GM21737 (cell line): ENCODE measurements around the gene HMG20A.
"Not testable (repeated sequence)": the region's sequence is repeated elsewhere in the genome, so short reads cannot be mapped to it uniquely, and the experiment has no call there.

Experiments used
- ATAC-seq: cut with Tn5 transposase; IDR thresholded peaks from one replicate; pipeline ENCODE4 v1.9.1; 2021; ENCODE audit warnings: mild to moderate bottlenecking, moderate library complexity; ENCODE audit not compliant: unreplicated experiment

The HMG20A gene

DNA sequence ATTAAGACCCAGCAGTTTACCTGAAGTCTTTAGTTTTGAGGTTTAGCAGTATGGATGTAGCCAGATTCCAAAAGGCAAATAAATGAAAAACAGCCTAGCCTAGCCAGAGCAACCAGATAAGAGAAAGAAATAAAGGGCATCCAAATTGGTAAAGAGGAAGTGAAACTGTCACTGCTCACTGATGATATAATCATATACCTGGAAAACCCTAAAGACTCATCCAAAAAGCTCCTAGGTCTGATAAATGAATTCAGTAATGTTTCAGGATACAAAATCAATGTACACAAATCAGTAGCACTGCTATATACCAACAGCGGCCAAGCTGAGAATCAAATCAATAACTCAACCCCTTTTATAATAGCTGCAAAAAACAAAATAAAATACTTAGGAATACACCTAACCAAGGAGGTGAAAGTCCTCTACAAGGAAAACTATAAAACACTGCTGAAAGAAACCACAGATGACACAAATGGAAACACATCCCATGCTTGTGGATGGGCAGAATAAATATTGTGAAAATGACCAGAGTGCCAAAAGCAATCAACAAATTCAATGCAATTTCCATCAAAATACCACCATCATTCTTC lies 14.4 kb upstream of the HMG20A start:
- ATAC-seq = not testable (repeated sequence)

DNA sequence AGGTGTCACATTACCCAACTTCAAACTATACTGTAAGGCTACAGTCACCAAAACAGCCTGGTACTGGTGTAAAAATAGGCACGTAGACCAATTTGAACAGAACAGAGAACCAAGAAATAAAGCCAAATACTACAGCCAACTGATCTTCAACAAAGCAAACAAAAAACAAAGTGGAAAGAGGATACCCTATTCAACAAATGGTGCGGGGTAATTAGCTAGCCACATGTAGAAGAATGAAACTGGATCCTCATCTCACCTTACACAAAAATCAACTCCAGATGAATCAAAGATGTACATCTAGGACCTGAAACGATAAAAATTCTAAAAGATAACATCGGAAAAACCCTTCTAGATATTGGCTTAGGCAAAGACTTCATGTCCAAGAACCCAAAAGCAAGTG lies 13.8 kb upstream of the HMG20A start:
- ATAC-seq = no peak

DNA sequence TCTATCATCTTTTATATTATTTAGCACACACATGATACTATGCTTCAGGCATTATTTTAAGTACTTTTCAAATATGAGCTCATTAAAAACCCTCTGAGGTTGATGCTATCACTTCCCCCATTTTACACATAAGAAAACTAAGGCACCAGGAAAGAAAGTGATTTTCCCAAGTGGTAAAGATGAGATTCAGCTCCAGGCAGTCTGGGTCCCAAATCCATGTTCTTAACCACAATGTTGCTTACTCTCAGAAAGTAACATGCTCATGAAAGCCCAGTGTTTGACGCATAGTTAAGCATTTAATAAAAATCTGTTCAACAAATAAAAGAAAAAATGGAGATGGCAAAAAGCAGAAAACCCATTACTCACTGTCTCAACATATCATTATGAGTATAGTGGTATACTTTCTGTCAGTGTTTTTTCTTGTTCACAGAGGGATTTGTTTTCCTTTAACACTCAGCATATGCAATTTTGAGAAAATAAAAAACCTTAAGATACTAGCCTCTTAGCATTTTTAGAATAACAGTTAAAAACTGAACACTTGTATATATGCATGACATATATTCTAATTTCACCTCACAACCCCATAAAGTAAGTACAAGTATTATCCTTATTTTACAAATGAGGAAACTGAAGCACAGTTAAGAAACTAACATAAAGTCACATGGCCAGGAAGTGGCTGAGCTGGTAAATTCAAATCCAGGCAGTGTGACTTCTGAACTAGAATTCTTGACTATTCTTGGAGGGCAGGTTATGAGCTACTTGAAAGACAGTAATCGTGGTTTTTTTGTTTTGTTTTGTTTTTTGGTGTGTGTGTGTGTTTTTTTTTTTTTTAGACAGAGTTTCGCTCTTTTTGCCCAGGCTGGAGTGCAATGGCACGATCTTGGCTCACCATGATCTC lies 11.2 kb upstream of the HMG20A start:
- peak; percentile 56 for ATAC-seq

DNA sequence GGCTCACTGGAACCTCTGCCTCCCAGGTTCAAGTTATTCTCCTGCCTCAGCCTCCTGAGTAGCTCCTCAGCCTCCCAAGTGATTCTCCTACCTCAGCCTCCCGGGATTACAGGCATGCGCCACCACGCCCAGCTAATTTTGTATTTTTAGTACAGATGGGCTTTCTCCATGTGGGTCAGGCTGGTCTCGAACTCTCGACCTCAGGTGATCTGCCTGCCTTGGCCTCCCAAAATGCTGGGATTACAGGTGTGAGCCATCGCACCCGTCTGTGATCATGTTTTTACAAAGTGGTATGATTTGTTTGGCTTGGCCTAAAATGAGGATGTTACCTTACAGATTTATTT lies 10.6 kb upstream of the HMG20A start:
- ATAC-seq = not testable (repeated sequence)

DNA sequence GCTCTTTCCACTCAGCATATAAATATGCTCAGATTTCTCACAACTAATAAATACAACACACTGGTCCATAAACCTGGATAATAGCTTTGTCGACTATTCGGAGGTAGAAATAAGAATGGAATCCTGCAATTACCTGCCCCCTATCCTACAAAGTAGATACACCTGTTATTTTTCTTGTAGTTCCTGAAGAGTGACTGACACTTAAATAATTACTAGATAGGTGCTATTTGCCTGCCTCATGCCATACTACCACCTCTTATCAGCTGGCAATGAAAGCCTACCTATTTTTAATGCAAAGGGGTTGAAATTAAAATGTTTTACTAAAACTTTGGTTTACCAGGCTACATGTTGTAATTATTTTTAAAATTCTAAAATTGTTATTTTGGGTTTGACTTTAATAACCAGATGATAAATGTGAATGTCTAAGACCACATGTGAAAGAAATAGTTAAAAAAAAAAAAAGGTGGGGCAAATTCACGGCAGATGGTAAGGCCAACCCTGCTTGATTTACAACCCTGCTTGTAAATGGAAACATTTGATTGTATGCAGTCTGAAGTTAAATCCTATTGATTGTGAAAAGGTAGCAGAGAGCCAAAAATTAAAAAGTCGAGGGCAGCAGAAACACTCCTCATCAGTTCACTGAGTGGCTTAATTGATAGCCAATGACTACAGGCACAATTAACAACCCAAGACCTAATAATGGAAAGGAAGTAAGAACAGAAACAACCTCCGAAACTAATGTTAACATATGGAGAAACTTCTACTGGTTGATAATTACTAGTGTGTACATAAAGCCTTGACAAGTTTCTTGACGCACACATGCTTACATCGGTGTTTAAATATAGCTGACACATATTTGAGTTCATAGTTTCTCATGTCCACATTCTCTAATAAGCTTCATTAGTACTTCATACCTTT lies 9.7 kb upstream of the HMG20A start:
- ATAC-seq = no peak

DNA sequence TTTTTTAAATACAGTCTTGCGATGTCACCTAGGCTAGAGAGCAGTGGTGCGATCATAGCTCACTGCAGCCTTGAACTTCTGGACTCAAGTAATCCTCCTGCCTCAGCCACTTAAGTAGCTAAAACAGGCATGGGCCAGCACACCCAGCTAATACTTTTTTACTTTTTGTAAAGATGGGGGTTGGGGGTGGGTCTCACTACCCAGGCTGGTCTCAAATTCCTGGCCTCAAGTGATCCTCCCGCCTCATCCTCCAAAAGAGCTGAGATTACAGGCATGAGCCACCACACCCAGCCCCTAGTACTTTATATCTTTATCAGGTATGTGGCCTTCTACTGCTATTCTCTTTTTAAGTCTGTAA lies 9.1 kb upstream of the HMG20A start:
- no peak for ATAC-seq

DNA sequence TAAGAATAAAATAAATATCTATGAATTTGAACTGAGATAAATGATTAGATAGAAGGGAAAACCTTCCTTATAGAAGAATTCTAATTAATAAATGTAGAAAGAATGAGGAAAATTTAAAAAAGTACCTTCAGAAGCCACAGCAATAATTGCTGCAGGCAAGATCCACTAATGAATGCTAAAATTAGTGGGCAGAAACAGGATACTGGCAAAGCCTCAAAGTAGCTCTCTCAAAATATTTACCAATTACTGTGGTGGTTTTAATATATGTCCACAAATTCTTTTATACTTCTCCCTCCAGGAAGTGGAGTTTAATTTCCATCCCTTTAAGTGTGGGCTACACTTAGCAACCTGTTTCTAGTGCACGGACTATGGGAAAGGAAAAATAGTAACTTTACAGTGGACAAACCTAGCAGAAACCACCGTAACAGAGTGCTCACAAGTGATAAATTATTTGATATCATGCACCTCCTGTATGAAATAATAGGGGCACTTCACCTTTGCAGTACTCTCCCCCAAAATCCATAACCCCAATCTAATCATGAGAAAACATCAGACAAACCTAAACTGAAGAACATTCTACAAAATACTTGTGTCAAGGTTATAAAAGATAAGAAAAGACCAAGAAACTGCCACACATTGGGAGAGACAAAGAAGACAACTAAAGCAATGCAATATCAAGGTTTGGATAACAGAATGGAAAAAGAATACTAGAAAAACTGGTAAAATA lies 7.6 kb upstream of the HMG20A start:
- ATAC-seq = no peak

DNA sequence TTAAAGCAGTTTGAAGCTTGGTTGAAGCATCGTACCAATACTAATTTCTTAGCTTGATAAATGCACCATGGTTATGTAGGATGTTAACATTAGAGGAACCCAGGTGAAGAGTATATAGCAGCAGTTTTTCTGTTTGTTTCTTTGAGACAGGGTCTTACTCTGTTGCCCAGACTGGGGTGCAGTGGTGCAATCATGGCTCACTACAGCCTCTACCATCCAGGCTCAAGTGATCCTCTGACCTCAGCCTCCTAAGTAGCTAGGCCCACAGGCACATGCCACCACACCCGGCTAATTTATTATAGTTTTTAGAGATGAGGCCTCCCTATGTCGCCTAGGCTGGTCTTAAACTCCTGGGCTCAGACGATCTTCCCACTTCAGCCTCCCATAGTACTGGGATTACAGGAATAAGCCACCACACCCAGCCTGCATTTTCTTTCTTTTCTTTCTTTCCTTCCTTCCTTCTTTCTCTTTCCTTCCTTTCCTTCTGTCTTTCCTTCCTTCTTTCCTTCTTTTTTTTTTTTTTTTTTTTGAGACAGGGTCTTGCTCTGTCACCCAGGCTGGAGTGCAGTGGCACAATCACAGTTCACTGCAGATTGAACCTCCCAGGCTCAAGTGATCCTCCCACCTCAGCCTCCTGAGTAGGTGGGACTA lies 6.9 kb upstream of the HMG20A start:
- ATAC-seq = no peak

DNA sequence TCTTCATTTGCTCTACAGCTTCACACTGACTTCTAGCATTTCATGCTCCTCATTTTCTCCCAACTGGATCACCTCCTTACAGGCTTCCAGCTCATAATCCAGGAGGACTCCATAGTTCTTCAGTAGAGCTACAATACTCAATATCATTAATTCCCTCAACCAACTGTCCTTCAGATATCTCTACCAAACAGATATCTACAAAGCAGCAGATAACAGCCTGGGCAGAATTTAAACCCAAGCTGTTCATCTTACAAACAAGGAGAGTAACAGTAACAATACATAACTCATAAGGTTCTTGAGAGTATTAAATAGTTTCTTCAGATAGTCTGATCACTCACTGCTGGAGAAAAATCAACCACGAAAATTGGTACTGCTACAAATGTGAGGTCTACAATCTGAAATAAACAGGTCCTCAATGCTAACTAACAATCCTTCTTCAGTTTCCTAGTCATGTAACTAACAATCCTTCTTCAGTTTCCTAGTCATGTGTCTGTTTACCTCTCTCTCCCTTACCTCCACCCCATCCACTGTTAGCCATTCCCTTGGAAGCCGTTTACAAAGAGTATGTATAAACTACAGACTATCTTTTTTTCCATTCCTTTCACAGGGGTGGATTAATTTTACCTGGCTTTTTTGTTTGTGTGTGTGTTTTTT lies 5.8 kb upstream of the HMG20A start:
- no peak for ATAC-seq

DNA sequence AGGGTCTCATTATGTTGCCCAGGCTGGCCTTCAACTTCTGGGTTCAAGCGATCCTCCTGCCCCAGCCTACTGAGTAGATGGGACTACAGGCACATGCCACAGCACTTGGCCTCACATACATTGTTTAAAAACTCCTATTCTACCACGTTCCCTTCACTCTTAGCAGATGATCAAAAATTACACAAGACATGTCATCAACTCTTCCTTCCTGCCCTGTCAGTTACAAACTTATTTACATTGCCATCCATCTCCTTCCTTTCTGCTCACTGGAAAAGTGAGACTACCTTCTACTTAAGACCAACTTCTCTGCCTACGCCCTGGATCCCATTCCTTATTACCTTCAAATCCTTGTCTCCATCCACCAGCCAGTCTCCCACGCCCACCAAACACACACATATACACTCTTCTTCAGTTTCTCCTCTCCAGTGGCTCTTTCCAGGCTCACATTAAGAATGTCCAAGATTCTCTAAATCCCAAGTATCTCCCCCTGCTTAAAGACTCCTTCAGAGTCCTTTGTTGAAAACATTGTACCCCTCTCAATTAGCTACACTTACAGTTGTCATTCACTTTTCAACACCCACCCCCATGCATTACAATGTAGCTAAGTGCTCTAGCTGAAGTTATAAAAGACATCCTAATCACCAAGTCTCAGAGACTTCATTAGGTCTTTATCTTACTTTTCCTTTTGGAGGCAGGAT lies 5.1 kb upstream of the HMG20A start:
- ATAC-seq = no peak

DNA sequence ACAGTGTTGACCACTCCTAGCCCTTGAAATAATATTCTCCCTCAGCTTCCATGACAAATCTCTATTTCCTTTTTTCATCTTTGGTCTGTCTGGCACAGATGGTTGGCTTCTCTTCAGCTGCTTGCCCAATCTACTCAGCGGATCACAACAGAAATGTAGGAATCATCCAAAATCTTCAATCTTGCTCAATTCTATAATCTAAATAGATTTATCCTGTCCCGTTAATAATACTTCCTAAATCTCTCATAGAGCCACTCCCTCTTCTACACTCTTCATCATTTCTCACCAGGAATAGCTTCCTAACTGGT lies 4.6 kb upstream of the HMG20A start:
- no peak for ATAC-seq

DNA sequence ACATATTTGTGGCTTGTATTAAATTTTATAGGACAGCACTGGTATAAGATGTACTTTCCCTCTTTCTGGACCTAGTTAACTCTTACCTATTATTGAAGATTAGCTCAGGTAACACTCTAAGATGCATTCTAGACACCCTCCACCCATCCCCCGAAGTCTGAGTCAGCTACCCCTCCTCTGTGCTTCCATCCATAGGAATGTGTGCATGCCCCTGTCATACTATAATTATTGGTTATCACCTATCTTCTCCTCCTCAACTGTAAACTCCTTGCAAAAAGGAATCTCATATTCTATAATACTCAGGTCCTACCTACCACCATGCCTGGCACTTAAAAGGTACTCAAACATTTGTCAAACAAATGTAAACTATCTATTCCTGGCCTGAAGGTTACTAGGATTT lies 3.7 kb upstream of the HMG20A start:
- no peak for ATAC-seq

DNA sequence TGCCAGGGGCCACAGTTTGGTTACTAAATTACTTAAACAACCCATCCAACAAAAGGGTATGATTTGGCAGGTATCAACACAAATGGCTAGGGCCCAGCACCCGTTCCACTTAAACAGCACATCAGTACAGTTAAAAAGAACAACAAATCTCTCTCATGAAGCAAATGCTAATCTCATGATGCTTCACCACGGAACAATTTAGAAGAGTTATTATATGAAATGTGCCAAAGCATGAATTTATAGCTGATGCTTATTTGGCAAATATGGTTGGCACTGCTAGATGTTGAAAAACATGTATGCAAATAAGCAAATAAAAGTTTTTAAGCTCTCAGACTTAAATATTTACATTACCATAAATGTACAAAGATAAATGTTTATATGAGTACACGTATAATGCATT lies 3.1 kb upstream of the HMG20A start:
- no peak for ATAC-seq

DNA sequence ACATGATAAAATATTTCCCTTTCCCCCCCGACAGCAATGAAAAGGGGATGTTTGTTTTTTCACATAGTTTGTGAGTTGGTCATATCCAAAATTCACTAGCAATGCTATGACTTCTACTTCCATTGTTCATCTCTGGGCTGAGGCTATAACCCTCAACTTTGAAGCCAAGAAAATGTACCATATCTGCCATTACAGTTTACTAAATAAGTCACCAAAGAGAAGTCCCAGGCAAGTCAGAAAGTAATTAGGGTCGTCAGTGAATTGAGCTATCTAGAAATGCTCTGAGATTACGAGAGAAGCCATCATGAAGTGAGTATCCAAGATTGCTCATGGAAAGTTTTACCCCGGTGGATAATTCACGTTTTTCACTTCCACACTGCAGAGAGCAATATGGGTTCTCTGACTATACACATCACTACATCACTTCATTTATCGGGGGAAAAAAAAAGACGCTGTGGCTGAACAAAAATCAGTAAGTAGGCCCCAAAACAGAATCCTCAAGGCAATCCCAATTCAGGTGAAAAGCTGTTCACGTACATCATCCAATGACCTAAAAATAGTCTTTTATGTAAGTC lies 2.2 kb upstream of the HMG20A start:
- no peak for ATAC-seq

DNA sequence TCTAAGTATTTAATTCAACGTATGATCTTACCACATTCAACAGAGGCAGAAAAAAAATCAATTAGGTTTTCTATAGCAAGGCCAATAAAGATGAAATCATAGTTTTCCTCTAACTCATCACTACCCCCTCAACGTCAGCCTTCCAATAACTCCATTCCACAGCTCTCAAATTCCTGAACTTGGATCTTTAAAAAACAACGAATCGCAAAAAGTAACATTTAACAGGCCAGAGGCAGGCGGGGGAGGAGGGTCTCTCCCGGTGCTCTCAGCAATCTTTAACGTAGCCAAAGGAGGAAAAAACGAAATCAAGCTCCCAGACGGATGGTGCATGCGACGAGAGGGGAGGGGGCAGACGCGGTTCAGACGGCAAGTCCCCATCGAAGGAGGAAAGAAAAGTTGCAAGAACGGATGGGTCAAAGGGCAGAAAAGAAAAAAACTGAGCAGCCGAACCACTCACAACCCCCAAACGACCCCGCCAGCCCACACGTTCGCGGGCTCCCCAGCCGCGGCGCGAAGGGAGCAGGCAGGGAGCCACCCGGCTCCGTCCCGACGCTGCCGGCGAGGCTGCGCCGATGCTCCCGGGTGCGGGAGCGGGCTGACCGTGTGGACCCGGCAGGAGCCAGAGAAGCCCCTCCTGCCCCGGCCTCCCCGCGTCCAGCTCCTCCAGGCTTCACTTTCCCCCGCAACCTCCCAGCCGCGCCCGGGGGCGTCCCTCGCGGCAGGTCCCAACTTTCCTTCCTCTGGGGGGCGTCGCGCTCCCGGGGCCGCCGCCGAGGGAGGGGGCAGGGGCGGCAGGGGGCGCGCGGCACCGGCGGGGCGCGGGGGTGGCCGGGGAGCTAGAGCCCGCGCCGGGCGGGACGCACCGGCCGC lies 1.5 kb upstream of the HMG20A start:
- ATAC-seq = peak; percentile 30

DNA sequence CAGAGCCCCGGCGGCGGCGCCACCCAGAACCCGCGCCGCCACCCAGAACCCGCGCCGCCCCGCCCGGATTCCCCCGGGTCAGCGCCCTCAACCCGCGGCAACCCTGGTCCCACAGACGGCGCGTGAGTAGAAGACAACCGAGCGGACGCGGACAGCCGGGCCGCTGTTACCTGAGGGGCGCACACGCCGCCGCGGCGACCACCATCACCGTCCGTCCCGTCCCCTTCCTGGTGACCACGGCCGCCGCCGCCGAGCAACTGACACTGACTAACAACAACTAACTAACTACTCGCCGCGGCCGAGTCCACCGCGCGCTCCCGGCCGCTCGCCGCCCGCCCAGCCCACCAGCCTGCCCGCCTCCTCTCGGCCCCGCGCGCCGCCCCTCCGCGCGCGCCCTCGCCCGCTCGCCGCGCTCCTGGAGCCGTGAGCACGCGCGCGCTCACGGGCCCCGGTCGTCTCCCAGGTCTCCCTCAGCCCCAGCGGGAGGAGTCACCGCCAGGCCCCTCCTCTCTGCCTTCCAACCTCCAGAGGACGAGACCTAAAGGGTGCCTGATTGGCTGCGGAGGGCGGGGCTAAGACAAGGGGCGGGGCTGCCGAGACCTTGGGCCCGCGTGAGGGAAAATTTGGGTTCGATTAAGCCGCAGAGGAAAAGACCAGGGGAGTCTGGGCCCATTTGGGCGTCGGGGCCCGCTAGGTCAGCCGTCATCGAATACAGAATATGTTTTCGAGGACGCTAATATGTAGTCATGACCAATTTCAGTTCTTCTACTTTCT lies 665 bp upstream of the HMG20A start, which contains the start of gene PEAK1:
Gene PEAK1 (minus strand): TSS at position 269 of the 774 bp plus-strand sequence. CDS start 238,178 bp downstream, outside the sequence.
- ATAC-seq = peak; percentile 92

DNA sequence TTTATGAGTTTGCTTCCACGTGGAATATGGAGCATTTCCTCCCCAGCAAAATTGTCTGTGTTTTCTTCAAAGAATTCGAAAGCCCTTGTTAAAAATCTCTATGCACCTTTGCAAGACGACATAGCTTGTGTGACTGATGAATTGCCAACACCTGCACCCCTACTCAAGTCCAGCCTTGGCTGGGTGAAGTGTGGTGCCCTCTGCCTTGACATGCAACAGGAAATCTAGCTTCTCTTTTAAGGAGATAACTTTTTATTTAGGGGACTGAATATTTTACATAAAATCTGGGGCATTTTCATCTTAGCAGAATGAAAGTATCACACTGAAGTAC lies 647 bp downstream of the HMG20A start:
- ATAC-seq = no peak

DNA sequence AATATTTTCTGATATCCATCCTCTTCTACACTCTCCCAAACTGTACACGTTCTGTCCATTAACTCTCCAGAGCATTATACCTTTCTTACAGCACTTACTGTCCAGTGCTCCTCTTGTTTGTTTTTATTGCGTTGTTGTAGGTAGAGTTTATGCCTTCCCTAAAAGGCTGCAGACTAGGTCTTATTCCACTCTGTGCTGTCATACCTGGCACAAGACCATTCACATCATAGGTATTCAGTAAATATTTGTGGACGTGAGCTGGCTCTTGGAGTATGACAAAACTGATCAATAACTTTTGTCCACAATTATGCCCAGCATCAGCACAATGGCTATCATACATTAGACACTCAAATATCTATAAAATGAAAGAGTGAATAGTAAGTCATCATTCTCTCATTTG lies 4.4 kb downstream of the HMG20A start:
- no peak for ATAC-seq
